NCI-H2196 (cell line): Measurements from ENCODE around the gene FGFBP2.
"Not testable (repeated sequence)": the region's sequence is repeated elsewhere in the genome, so short reads cannot be mapped to it uniquely, and the experiment has no call there.

Experiments
- DNase-seq: peaks from one replicate; lab custom pipeline; 2025; ENCODE audit not compliant: unreplicated experiment; lab: John Stamatoyannopoulos, UW

Gene FGFBP2

GRCh38 chr4:15931451-15932210 lies 31.3 kb downstream of the FGFBP2 start:
- no peak for DNase-seq

- DNase-seq = no peak
These were observed 32.7 kb downstream of the FGFBP2 start for GRCh38 chr4:15930314-15930713.

GRCh38 chr4:15929540-15929939 lies 33.4 kb downstream of the FGFBP2 start:
- no peak for DNase-seq

- no peak for DNase-seq
These were observed 34.1 kb downstream of the FGFBP2 start for GRCh38 chr4:15928883-15929282.

- DNase-seq = no peak
These were observed 36.5 kb downstream of the FGFBP2 start for GRCh38 chr4:15926486-15926885.

- DNase-seq = no peak
These were observed 37.1 kb downstream of the FGFBP2 start for GRCh38 chr4:15925830-15926229.

- no peak for DNase-seq
These were observed 41.4 kb downstream of the FGFBP2 start for GRCh38 chr4:15921592-15921932.

GRCh38 chr4:15920723-15921591 lies 42.0 kb downstream of the FGFBP2 start:
- DNase-seq = peak; percentile 11

GRCh38 chr4:15918484-15919129 lies 44.4 kb downstream of the FGFBP2 start:
- DNase-seq = no peak

GRCh38 chr4:15917297-15917696 lies 45.7 kb downstream of the FGFBP2 start:
- DNase-seq = no peak

GRCh38 chr4:15916358-15916757 lies 46.6 kb downstream of the FGFBP2 start:
- DNase-seq = not testable (repeated sequence)

GRCh38 chr4:15914736-15915135 lies 48.2 kb downstream of the FGFBP2 start:
- DNase-seq = no peak

- no peak for DNase-seq
These were observed 48.7 kb downstream of the FGFBP2 start for GRCh38 chr4:15914291-15914690.

GRCh38 chr4:15913631-15913970 lies 49.4 kb downstream of the FGFBP2 start:
- DNase-seq = no peak

GRCh38 chr4:15912961-15913630 lies 49.9 kb downstream of the FGFBP2 start:
- DNase-seq = no peak

- DNase-seq = no peak
These were observed 50.7 kb downstream of the FGFBP2 start for GRCh38 chr4:15912236-15912635.
